Right lobe of liver (tissue), 4 donors: ENCODE results near the gene ACE2.

Experiments used
- POLR2A ChIP-seq: fragments of 450-650 bp; IDR thresholded peaks from one replicate; pipeline ENCODE4 v1.6.1; 2017; ENCODE audit warnings: antibody characterized with exemption, mild to moderate bottlenecking
- TF ChIP-seq, protein P1 (sequence below), 4 donors: fragments of 200-600 bp in 3 of 4; fragments of 450-650 bp in 1 of 4; IDR thresholded peaks; one replicate each; pipeline versions ENCODE4 v1.5.1 to v1.8.0; 2016 to 2022; ENCODE audit warnings: antibody characterized with exemption in 4 of 4, mild to moderate bottlenecking in 2 of 4
- donor health status: DM: no; HTN: no; CAD: no.
- donor health status: DM: no; HTN: no; CAD: no.
- donor health status: DM: no; HTN: yes; CAD: no.

DNA sequence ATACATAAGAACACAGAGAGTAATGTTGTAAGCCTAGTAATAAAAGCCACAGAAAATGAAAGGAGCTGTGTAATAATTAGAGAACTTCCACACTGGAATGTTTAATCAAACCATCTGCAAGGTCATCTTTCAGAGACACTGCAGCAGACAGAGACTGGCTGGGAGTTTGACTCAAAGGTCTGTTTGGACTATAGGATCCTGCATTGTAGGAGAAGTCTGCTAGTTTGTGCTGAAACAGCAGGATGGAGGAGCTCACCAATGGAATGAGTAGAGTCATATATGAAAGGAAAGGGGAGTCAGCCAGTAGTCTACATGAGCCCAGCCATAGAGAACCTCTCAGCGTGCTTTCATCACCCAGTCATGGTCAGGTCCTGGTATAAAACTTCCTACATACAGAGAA is 4.5 kb upstream of the ACE2 start:
- no peak for TF ChIP-seq POLR2A
- TF ChIP-seq, protein P1, sequence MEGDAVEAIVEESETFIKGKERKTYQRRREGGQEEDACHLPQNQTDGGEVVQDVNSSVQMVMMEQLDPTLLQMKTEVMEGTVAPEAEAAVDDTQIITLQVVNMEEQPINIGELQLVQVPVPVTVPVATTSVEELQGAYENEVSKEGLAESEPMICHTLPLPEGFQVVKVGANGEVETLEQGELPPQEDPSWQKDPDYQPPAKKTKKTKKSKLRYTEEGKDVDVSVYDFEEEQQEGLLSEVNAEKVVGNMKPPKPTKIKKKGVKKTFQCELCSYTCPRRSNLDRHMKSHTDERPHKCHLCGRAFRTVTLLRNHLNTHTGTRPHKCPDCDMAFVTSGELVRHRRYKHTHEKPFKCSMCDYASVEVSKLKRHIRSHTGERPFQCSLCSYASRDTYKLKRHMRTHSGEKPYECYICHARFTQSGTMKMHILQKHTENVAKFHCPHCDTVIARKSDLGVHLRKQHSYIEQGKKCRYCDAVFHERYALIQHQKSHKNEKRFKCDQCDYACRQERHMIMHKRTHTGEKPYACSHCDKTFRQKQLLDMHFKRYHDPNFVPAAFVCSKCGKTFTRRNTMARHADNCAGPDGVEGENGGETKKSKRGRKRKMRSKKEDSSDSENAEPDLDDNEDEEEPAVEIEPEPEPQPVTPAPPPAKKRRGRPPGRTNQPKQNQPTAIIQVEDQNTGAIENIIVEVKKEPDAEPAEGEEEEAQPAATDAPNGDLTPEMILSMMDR (IDR thresholded peaks at IDR 0.05): no peak
